ENCODE data around the gene OTULIN. TPM values are rescaled to one million over a fixed set of nuclear protein-coding genes. Genes with fewer than 3 reads are reported as not detected.

OTULIN gene
- total and polyA plus RNA-seq, 2 experiments from 2014 or later, result 12.8 to 24.4 TPM

GRCh38 chr5:14674983-14675854 is 10.7 kb downstream of the OTULIN start:
- H3K9me3 ChIP-seq (ENCODE audit: low read depth), result no peaks in the 10 kb centered on the region
- in situ Hi-C loops (cut with MboI), result no loop called here
- H3K36me3 ChIP-seq (ENCODE audit: low read depth), result peaks cover 4% of the 10 kb centered on the region; the same call in 1 of the 2 replicates
- H2AFZ ChIP-seq, result no peak overlapping the region
- peaks cover 17% of the 10 kb centered on the region for H4K20me1 ChIP-seq (ENCODE audit: insufficient read depth)
- H3K4me3 ChIP-seq, result no peak overlapping the region
- no peaks in the 10 kb centered on the region for H3K9me2 ChIP-seq (ENCODE audit: insufficient read depth)
- DNase-seq, result no peak
- H3K9ac ChIP-seq, result no peak overlapping the region
- H3K27ac ChIP-seq, result no peak overlapping the region
- peaks cover 96% of the 10 kb centered on the region for H3K79me2 ChIP-seq (ENCODE audit: insufficient read depth)
- 96 to 99% methylated on average over 8 of the region's 8 CpGs for WGBS, 2 experiments (ENCODE audit: low coverage in 1 of 2, low lambda C conversion rate in 2 of 2, missing lambda C conversion rate in 2 of 2)
- H3K4me2 ChIP-seq (ENCODE audit: unreplicated experiment), result no peak overlapping the region
- 0 out of 2 replicates have a peak, but pooled peaks cover 4% of the 10 kb centered on the region for H3F3A ChIP-seq (ENCODE audit: insufficient read depth)
- peaks cover 14% of the 10 kb centered on the region for H3K4me1 ChIP-seq (ENCODE audit: insufficient read depth)
- TF ChIP-seq EZH2phosphoT487 (IDR thresholded peaks at IDR 0.05; ENCODE audit: insufficient read depth, low read depth), result no peak
- TF ChIP-seq EZH2 (IDR thresholded peaks at IDR 0.05; ENCODE audit: insufficient read depth, poor library complexity, severe bottlenecking), result no peak
- H3K27me3 ChIP-seq (replicated peaks; ENCODE audit: insufficient read depth), result no peaks in the 10 kb centered on the region

DNA sequence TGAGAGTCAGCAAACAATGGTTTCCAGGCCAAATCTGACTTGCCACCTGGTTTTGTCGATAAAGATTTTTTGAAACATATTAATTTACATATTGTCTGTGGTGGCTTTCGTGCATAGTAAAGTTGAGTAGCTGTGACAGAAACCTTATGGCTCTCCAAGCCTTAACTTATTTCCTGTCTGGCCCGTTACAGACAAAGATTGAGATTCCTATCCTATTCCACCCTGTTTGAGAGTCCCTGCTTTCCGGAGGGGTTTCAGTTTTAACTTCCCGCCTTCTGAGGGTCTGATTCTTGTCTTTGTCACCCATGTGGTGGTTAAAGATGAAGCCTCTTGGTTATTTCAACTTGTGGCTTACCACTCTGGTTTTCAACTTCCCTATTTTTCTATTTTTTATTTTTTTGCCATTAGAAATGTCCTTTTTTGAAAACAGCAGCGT is 11.4 kb downstream of the OTULIN start:
- H3K27me3 ChIP-seq (replicated peaks; ENCODE audit: insufficient read depth), result no peaks in the 10 kb centered on the region
- H3K79me2 ChIP-seq (ENCODE audit: insufficient read depth), result peaks cover 92% of the 10 kb centered on the region
- peaks cover 4% of the 10 kb centered on the region; the same call in 1 of the 2 replicates for H3K36me3 ChIP-seq (ENCODE audit: low read depth)
- TF ChIP-seq EZH2phosphoT487 (IDR thresholded peaks at IDR 0.05; ENCODE audit: insufficient read depth, low read depth) (no peak), EZH2 (IDR thresholded peaks at IDR 0.05; ENCODE audit: insufficient read depth, poor library complexity, severe bottlenecking) (no peak)
- peaks cover 14% of the 10 kb centered on the region for H3K4me1 ChIP-seq (ENCODE audit: insufficient read depth)
- peaks cover 15% of the 10 kb centered on the region for H4K20me1 ChIP-seq (ENCODE audit: insufficient read depth)
- H3K4me3 ChIP-seq, result no peak overlapping the region
- H3K9me2 ChIP-seq (ENCODE audit: insufficient read depth), result no peaks in the 10 kb centered on the region
- H3F3A ChIP-seq (ENCODE audit: insufficient read depth), result 0 out of 2 replicates have a peak, but pooled peaks cover 4% of the 10 kb centered on the region
- H3K27ac ChIP-seq, result no peak overlapping the region
- no peak overlapping the region for H3K4me2 ChIP-seq (ENCODE audit: unreplicated experiment)
- H3K9ac ChIP-seq, result no peak overlapping the region
- H3K9me3 ChIP-seq (ENCODE audit: low read depth), result no peaks in the 10 kb centered on the region
- no peak overlapping the region for H2AFZ ChIP-seq
- WGBS, 2 experiments (ENCODE audit: low coverage in 1 of 2, low lambda C conversion rate in 2 of 2, missing lambda C conversion rate in 2 of 2), result 84 to 87% methylated on average over 6 of the region's 6 CpGs
- in situ Hi-C loops (cut with MboI), result no loop called here
- no peak for DNase-seq

DNA sequence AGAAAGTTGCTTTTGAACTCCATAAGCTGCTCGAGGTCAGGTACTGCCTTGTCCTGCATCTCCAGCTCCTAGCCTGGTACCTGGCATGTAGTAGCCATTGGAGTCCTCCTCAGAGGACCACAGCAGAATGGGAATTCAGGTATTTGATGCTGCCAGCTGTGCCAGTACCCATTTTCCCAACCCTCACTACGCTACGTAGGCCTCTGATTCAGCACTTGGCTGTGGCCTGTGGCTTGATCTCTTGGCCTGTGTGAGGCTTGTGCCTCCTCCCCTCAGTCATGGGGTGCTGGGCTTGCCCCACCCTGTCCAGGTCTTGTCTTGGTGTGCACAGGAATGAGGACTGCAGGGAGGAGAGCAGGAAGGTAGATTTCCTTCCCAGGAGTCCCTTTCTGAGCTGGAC is 11.8 kb downstream of the OTULIN start:
- 78 to 90% methylated on average over 3 of the region's 3 CpGs for WGBS, 2 experiments (ENCODE audit: low coverage in 1 of 2, low lambda C conversion rate in 2 of 2, missing lambda C conversion rate in 2 of 2)
- Histone ChIP-seq H3F3A (ENCODE audit: insufficient read depth) (0 out of 2 replicates have a peak, but pooled peaks cover 4% of the 10 kb centered on the region), H3K9me2 (ENCODE audit: insufficient read depth) (no peaks in the 10 kb centered on the region), H3K27me3 (replicated peaks; ENCODE audit: insufficient read depth) (no peaks in the 10 kb centered on the region), H3K9me3 (ENCODE audit: low read depth) (no peaks in the 10 kb centered on the region), H3K4me2 (ENCODE audit: unreplicated experiment) (no peak overlapping the region), H3K79me2 (ENCODE audit: insufficient read depth) (peaks cover 88% of the 10 kb centered on the region), H3K36me3 (ENCODE audit: low read depth) (peaks cover 4% of the 10 kb centered on the region; the same call in 1 of the 2 replicates), H2AFZ (no peak overlapping the region), H3K27ac (no peak overlapping the region), H3K4me3 (no peak overlapping the region), H3K4me1 (ENCODE audit: insufficient read depth) (peaks cover 14% of the 10 kb centered on the region), H3K9ac (no peak overlapping the region), H4K20me1 (ENCODE audit: insufficient read depth) (peaks cover 13% of the 10 kb centered on the region)
- DNase-seq, result peak; percentile 52
- in situ Hi-C loops (cut with MboI), result no loop called here
- TF ChIP-seq EZH2phosphoT487 (IDR thresholded peaks at IDR 0.05; ENCODE audit: insufficient read depth, low read depth), result no peak
- no peak for TF ChIP-seq EZH2 (IDR thresholded peaks at IDR 0.05; ENCODE audit: insufficient read depth, poor library complexity, severe bottlenecking)

GRCh38 chr5:14678773-14679334 is 14.3 kb downstream of the OTULIN start:
- H3K79me2 ChIP-seq (ENCODE audit: insufficient read depth), result peaks cover 68% of the 10 kb centered on the region

More at GRCh38 chr5:14678773-14679334, 14.3 kb downstream of the OTULIN start:
- Histone ChIP-seq H4K20me1 (ENCODE audit: insufficient read depth) (peaks cover 4% of the 10 kb centered on the region; the same call in 1 of the 2 replicates), H3K4me2 (ENCODE audit: unreplicated experiment) (no peak overlapping the region), H3K9ac (no peak overlapping the region), H3K4me1 (ENCODE audit: insufficient read depth) (peaks cover 11% of the 10 kb centered on the region), H3K36me3 (ENCODE audit: low read depth) (peaks cover 4% of the 10 kb centered on the region; the same call in 1 of the 2 replicates), H3K27me3 (replicated peaks; ENCODE audit: insufficient read depth) (no peaks in the 10 kb centered on the region), H3K27ac (no peak overlapping the region), H3K4me3 (no peak overlapping the region), H2AFZ (no peak overlapping the region), H3K9me3 (ENCODE audit: low read depth) (no peaks in the 10 kb centered on the region), H3F3A (ENCODE audit: insufficient read depth) (no peaks in the 10 kb centered on the region), H3K9me2 (ENCODE audit: insufficient read depth) (no peaks in the 10 kb centered on the region)
- TF ChIP-seq EZH2phosphoT487 (IDR thresholded peaks at IDR 0.05; ENCODE audit: insufficient read depth, low read depth) (no peak), EZH2 (IDR thresholded peaks at IDR 0.05; ENCODE audit: insufficient read depth, poor library complexity, severe bottlenecking) (no peak)
- DNase-seq, result no peak
- 98 to 99% methylated on average over 5 of the region's 5 CpGs for WGBS, 2 experiments (ENCODE audit: low coverage in 1 of 2, low lambda C conversion rate in 2 of 2, missing lambda C conversion rate in 2 of 2)
- in situ Hi-C loops (cut with MboI), result no loop called here

All from GM23248 (cell line).